GM06990 (cell line): ENCODE measurements around the gene ARHGAP26.

Experiments
- DNase-seq: peaks from one replicate; pipeline ENCODE4 v3.0.0-alpha.2; 2011; ENCODE audit not compliant: insufficient read length; ENCODE audit errors: extremely low read depth
- H3K27me3 ChIP-seq: replicated peaks from 2 replicates; pipeline ENCODE4 v1.6.0; 2011; ENCODE audit warnings: low read length; ENCODE audit not compliant: control insufficient read depth, insufficient read depth
- H3K36me3 ChIP-seq: 2 replicates; pipeline ENCODE4 v1.5.1; 2011; ENCODE audit warnings: low read length; ENCODE audit not compliant: control insufficient read depth, insufficient read depth
- H3K4me3 ChIP-seq: replicated peaks from 2 replicates; pipeline ENCODE4 v1.5.1; 2011; ENCODE audit warnings: low read depth, mild to moderate bottlenecking, control low read depth, low read length
- TF ChIP-seq, protein P1 (sequence below): IDR thresholded peaks from 2 replicates; pipeline ENCODE4 v1.5.1; 2011; ENCODE audit warnings: low read length, control low read depth, mild to moderate bottlenecking, inconsistent platforms; ENCODE audit not compliant: insufficient read depth, poor library complexity, severe bottlenecking

Gene ARHGAP26

DNA sequence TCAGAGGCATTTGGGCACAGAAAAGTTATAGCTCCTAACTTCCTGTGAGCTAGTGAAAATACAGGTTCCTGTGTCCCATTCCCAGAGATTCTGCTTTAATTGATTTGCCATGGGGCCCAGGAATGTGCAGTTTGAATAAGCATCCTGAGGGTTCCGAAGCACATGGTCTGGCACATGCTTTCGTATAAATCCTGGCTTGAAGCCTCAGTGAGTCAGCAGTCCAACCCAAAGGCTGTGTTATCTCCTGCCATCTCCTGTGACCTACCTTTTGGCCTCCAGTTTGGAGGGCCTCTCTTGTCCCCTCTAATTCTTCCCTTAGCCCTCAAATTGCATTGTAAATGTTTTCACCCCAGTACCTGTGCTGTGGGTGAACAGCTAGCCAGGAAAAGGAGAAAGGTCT is 449.5 kb downstream of the ARHGAP26 start:
- DNase-seq = no peak
- no peaks in the 10 kb centered on the region for H3K27me3 ChIP-seq
- TF ChIP-seq, protein P1, sequence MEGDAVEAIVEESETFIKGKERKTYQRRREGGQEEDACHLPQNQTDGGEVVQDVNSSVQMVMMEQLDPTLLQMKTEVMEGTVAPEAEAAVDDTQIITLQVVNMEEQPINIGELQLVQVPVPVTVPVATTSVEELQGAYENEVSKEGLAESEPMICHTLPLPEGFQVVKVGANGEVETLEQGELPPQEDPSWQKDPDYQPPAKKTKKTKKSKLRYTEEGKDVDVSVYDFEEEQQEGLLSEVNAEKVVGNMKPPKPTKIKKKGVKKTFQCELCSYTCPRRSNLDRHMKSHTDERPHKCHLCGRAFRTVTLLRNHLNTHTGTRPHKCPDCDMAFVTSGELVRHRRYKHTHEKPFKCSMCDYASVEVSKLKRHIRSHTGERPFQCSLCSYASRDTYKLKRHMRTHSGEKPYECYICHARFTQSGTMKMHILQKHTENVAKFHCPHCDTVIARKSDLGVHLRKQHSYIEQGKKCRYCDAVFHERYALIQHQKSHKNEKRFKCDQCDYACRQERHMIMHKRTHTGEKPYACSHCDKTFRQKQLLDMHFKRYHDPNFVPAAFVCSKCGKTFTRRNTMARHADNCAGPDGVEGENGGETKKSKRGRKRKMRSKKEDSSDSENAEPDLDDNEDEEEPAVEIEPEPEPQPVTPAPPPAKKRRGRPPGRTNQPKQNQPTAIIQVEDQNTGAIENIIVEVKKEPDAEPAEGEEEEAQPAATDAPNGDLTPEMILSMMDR = no peak
- no peaks in the 10 kb centered on the region for H3K36me3 ChIP-seq
- no peak overlapping the region for H3K4me3 ChIP-seq

DNA sequence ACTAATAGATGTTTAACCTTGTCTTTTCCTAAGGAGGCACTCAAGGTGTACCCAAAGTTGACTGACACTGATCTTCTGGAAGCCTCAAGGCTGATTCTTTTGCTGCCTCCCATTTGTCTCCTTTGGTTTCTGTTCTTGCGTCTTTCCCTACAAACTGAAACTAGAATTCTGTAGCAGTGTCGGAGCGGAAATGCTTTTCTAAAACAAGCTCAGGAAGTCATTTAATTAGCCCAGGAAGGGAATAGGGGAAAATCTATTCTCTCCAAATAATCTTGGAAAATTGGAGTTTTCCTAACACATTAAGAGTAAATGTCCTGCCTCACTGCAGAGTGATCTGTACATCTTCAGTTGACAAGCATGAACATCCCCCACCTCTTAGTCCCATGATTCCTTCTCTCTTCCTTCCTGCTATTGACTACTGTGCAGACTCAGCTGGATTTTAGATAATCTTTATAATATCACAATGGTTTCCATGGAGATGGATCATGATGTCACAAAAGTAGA is 450.6 kb downstream of the ARHGAP26 start:
- TF ChIP-seq, protein P1 = no peak
- Histone ChIP-seq H3K36me3 (no peaks in the 10 kb centered on the region), H3K27me3 (no peaks in the 10 kb centered on the region), H3K4me3 (no peak overlapping the region)
- DNase-seq = no peak

DNA sequence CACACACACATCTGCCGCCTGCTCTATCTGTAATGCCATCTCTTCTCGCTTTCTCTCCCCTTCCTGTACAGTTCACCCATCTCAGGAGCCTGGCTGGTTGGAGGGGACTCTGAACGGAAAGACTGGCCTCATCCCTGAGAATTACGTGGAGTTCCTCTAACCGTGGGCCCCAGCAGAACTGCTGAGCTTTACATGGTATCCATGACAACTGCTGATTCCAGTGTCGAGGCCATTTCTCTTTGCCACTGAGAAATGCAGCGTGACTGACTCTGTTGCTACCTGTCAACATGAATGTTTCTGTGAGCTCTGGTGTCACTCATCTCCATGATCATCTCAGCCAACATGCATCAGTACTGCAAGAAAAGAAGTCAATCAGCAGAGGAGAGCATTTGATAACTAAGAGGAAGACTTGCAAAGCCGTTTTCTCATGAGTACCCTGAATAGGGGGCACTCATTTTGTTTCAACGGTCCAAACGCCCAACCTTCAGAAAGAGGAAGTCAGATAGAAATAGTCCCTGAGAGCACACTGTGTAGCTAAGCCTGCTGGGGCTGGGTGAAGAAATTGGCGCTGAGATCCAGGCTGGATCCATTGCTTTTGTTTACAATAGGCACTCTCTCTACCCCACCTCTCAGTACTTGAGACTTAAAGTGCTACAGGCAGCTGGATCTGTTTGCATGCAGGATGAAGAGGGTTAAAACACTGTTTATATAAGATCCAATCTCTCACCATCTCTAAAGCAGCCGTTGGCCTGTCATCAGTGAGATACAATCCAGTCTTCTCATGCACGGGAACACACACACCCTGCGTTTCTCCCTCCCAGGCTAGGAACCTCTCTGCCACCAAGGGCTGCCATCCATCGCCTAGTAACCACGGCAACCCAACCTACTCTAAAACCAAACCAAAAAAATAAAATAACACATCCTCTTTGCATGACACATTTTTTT is 452.4 kb downstream of the ARHGAP26 start:
- H3K36me3 ChIP-seq = no peaks in the 10 kb centered on the region
- DNase-seq = peak; percentile 75
- TF ChIP-seq, protein P1 = no peak
- no peaks in the 10 kb centered on the region for H3K27me3 ChIP-seq
- H3K4me3 ChIP-seq = 0 out of 2 replicates have a peak overlapping the region, but pooled peaks have one; percentile 17

DNA sequence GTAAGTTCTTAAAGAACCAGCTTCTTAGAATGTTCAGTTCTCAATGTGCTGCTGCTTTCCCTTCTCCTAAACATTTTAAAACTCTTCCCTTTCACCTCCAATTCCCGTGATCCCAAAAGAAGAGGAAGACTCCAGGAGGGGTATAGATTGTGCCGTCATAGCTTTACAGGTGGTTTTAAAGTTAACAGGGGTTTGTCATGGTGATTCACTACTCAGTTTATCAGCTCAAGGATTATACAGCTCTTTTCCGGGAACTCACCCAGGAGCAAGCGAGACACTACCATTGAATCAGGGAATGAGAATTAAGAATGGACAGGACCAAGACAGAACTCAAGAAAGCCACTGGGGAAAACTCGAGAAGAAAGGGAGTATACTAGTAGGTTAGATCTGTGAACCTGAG is 454.5 kb downstream of the ARHGAP26 start:
- Histone ChIP-seq H3K36me3 (no peaks in the 10 kb centered on the region), H3K4me3 (no peak overlapping the region), H3K27me3 (no peaks in the 10 kb centered on the region)
- DNase-seq = no peak
- TF ChIP-seq, protein P1 = no peak

DNA sequence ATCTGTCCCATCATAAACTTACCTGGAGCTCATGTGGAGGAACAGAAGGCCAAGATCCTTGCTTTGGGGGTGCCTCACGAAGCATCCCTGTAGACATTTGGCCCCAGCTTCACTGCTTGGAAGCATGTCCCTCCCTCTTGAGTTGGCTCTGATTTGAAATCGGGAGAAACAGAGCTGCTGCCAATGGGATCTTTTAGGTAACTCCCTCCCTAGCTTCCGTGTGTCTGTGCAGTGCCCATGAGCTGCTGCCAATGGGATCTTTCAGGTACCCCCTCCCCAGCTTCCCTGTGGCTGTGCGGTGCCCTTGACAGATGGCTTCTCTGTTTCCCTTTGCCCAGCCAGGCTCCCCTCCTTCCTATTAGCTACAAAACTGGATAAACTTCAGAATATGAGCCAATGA is 455.3 kb downstream of the ARHGAP26 start:
- TF ChIP-seq, protein P1 = no peak
- H3K4me3 ChIP-seq = no peak overlapping the region
- no peaks in the 10 kb centered on the region for H3K36me3 ChIP-seq
- no peak for DNase-seq
- H3K27me3 ChIP-seq = no peaks in the 10 kb centered on the region
